Mesenchymal stem cell (in vitro differentiated cells and primary cell): ENCODE data around the gene VAV2.

Source experiments
- DNase-seq: peaks from one replicate; pipeline ENCODE4 v3.0.0-alpha.2; 2013
- H2AFZ ChIP-seq: one replicate; pipeline ENCODE4 v1.6.1; 2013; ENCODE audit warnings: low read depth, mild to moderate bottlenecking, control low read depth, inconsistent platforms, low read length, moderate library complexity
- H2AK5ac ChIP-seq: 2 replicates; pipeline ENCODE4 v1.6.1; 2013; ENCODE audit warnings: low read length, moderate library complexity, mild to moderate bottlenecking, inconsistent platforms; ENCODE audit not compliant: severe bottlenecking
- H2BK120ac ChIP-seq: one replicate; pipeline ENCODE4 v1.6.1; 2013; ENCODE audit warnings: low read depth, mild to moderate bottlenecking, inconsistent platforms, low read length, moderate library complexity
- H2BK12ac ChIP-seq, 2 experiments: one replicate each; pipeline ENCODE4 v1.6.1; 2013; ENCODE audit warnings: inconsistent platforms in 2 of 2, low read length in 2 of 2, mild to moderate bottlenecking in 2 of 2, moderate library complexity in 2 of 2, control low read depth in 1 of 2
- H2BK15ac ChIP-seq: one replicate; pipeline ENCODE4 v1.6.1; 2013; ENCODE audit warnings: mild to moderate bottlenecking, low read depth, inconsistent platforms; ENCODE audit not compliant: poor library complexity, severe bottlenecking
- H2BK5ac ChIP-seq: 2 replicates; pipeline ENCODE4 v1.6.1; 2013; ENCODE audit warnings: low read depth, mild to moderate bottlenecking, low read length, control low read depth, inconsistent platforms; ENCODE audit not compliant: poor library complexity, severe bottlenecking
- H3K14ac ChIP-seq, 2 experiments: one replicate each; pipeline ENCODE4 v1.6.1; 2013; ENCODE audit warnings: inconsistent platforms in 2 of 2, low read length in 2 of 2, control low read depth in 1 of 2, mild to moderate bottlenecking in 1 of 2, moderate library complexity in 1 of 2
- H3K18ac ChIP-seq, 2 experiments: one replicate each; pipeline ENCODE4 v1.6.1; 2013; ENCODE audit warnings: inconsistent platforms in 2 of 2, low read length in 2 of 2, control low read depth in 1 of 2, low read depth in 1 of 2, mild to moderate bottlenecking in 1 of 2
- H3K23ac ChIP-seq, 2 experiments: one replicate each; pipeline ENCODE4 v1.6.1; 2013; ENCODE audit warnings: inconsistent platforms in 2 of 2, low read length in 2 of 2, mild to moderate bottlenecking in 2 of 2, moderate library complexity in 2 of 2, control low read depth in 1 of 2
- H3K27ac ChIP-seq: 2 replicates; pipeline ENCODE4 v1.5.1; 2013; ENCODE audit warnings: mild to moderate bottlenecking, moderate library complexity, low read length, control low read depth, inconsistent platforms; ENCODE audit not compliant: poor library complexity, severe bottlenecking
- H3K27me3 ChIP-seq, 2 experiments: 2 replicates each; pipeline versions ENCODE4 v1.6.1 to v1.7.0; 2013; ENCODE audit warnings: low read length in 2 of 2, mild to moderate bottlenecking in 2 of 2, moderate library complexity in 2 of 2, control low read depth in 1 of 2, inconsistent platforms in 1 of 2; ENCODE audit not compliant: control insufficient read depth in 1 of 2, insufficient read depth in 1 of 2
- H3K36me3 ChIP-seq, 2 experiments: 2 replicates each; pipeline versions ENCODE4 v1.6.1 to v1.7.0; 2013; ENCODE audit warnings: low read length in 2 of 2, control low read depth in 1 of 2, inconsistent platforms in 1 of 2, low read depth in 1 of 2, mild to moderate bottlenecking in 1 of 2; ENCODE audit not compliant: insufficient read depth in 2 of 2, control insufficient read depth in 1 of 2
- H3K4ac ChIP-seq, 2 experiments: one replicate each; pipeline ENCODE4 v1.6.1; 2013; ENCODE audit warnings: inconsistent platforms in 2 of 2, low read length in 2 of 2, mild to moderate bottlenecking in 2 of 2, moderate library complexity in 2 of 2, control low read depth in 1 of 2, low read depth in 1 of 2
- H3K4me1 ChIP-seq: 2 replicates; pipeline ENCODE4 v1.6.1; 2013; ENCODE audit warnings: low read depth, low read length, control low read depth; ENCODE audit not compliant: control insufficient read depth, insufficient read depth
- H3K4me2 ChIP-seq: 2 replicates; pipeline ENCODE4 v1.6.1; 2013; ENCODE audit warnings: low read length, mild to moderate bottlenecking, inconsistent platforms; ENCODE audit not compliant: poor library complexity, severe bottlenecking
- H3K4me3 ChIP-seq, 2 experiments: 2 replicates each; pipeline versions ENCODE4 v1.5.1 to v1.7.0; 2013; ENCODE audit warnings: low read length in 2 of 2, mild to moderate bottlenecking in 2 of 2, control low read depth in 1 of 2, low read depth in 1 of 2; ENCODE audit not compliant: insufficient read depth in 1 of 2
- H3K79me1 ChIP-seq: replicated peaks from 2 replicates; pipeline ENCODE4 v1.6.1; 2013; ENCODE audit warnings: mild to moderate bottlenecking, control low read depth, low read length, inconsistent platforms; ENCODE audit not compliant: poor library complexity, severe bottlenecking
- H3K9ac ChIP-seq: 2 replicates; pipeline ENCODE4 v1.7.0; 2013; ENCODE audit warnings: mild to moderate bottlenecking, low read length, moderate library complexity
- H3K9me3 ChIP-seq: 2 replicates; pipeline ENCODE4 v1.7.0; 2013; ENCODE audit warnings: mild to moderate bottlenecking, low read length; ENCODE audit not compliant: control insufficient read depth
- H4K8ac ChIP-seq: one replicate; pipeline ENCODE4 v1.6.1; 2013; ENCODE audit warnings: inconsistent platforms, mild to moderate bottlenecking, low read length, moderate library complexity
- H4K91ac ChIP-seq: one replicate; pipeline ENCODE4 v1.6.1; 2013; ENCODE audit warnings: mild to moderate bottlenecking, low read length, inconsistent platforms
- WGBS: methylation state at CpG from one replicate; pipeline ENCODE4 v1.1.7; 2013; ENCODE audit warnings: mixed read lengths; 5-methylcytosine and 5-hydroxymethylcytosine counted together

VAV2 gene

GRCh38 chr9:133822430-133823065 lies 169.6 kb downstream of the VAV2 start:
- H3K4ac ChIP-seq, result no peak overlapping the region
- H2BK120ac ChIP-seq, result no peak overlapping the region
- H3K36me3 ChIP-seq, result peaks cover 5 to 52% of the 10 kb centered on the region in 2 experiments
- peaks cover 46% of the 10 kb centered on the region for H3K79me1 ChIP-seq
- H2BK12ac ChIP-seq, result no peak overlapping the region
- no peak overlapping the region for H4K91ac ChIP-seq
- no peak overlapping the region for H3K14ac ChIP-seq
- peak overlapping the region; percentile 85 for H3K27ac ChIP-seq
- H3K4me1 ChIP-seq, result peaks cover 41% of the 10 kb centered on the region
- WGBS, result 96% methylated on average over 16 of the region's 16 CpGs
- H3K18ac ChIP-seq, result no peak overlapping the region
- no peak overlapping the region for H2AFZ ChIP-seq
- H4K8ac ChIP-seq, result no peak overlapping the region
- H3K23ac ChIP-seq, result no peak overlapping the region
- peak overlapping the region; percentile 61 for H2AK5ac ChIP-seq
- H3K27me3 ChIP-seq, result no peaks in the 10 kb centered on the region
- H2BK15ac ChIP-seq, result no peak overlapping the region
- H3K4me3 ChIP-seq, result no peak overlapping the region
- H2BK5ac ChIP-seq, result no peak overlapping the region
- H3K4me2 ChIP-seq, result no peak overlapping the region
- no peak for DNase-seq
- no peak overlapping the region for H3K9ac ChIP-seq
- no peaks in the 10 kb centered on the region for H3K9me3 ChIP-seq

GRCh38 chr9:133821601-133822429 lies 170.3 kb downstream of the VAV2 start:
- Histone ChIP-seq H3K18ac (no peak overlapping the region), H2BK5ac (peak overlapping the region; percentile 71), H3K27me3 (no peaks in the 10 kb centered on the region), H3K27ac (peak overlapping the region; percentile 85), H3K4me2 (peak overlapping the region; percentile 11), H3K4ac (no peak overlapping the region), H2AFZ (no peak overlapping the region), H4K91ac (no peak overlapping the region), H3K79me1 (peaks cover 47% of the 10 kb centered on the region), H3K9me3 (no peaks in the 10 kb centered on the region), H3K9ac (no peak overlapping the region), H3K23ac (no peak overlapping the region), H2BK120ac (no peak overlapping the region), H2BK15ac (no peak overlapping the region), H2BK12ac (no peak overlapping the region), H3K14ac (no peak overlapping the region), H4K8ac (no peak overlapping the region), H2AK5ac (peak overlapping the region; percentile 93), H3K4me1 (peaks cover 41% of the 10 kb centered on the region), H3K4me3 (no peak overlapping the region), H3K36me3 (peaks cover 5 to 52% of the 10 kb centered on the region in 2 experiments)
- DNase-seq, result no peak
- WGBS, result 84% methylated on average over 26 of the region's 26 CpGs

GRCh38 chr9:133819923-133820322 lies 172.2 kb downstream of the VAV2 start:
- Histone ChIP-seq H3K4ac (no peak overlapping the region), H3K18ac (no peak overlapping the region), H4K91ac (no peak overlapping the region), H3K14ac (no peak overlapping the region), H3K27me3 (no peaks in the 10 kb centered on the region), H3K4me3 (no peak overlapping the region), H3K23ac (no peak overlapping the region), H3K27ac (no peak overlapping the region), H3K9me3 (no peaks in the 10 kb centered on the region), H2BK12ac (no peak overlapping the region), H2BK5ac (no peak overlapping the region), H2BK120ac (no peak overlapping the region), H3K4me1 (peaks cover 32% of the 10 kb centered on the region), H4K8ac (no peak overlapping the region), H3K9ac (no peak overlapping the region), H2AFZ (no peak overlapping the region), H2AK5ac (peak overlapping the region; percentile 77), H3K36me3 (peaks cover 5 to 46% of the 10 kb centered on the region in 2 experiments), H3K79me1 (peaks cover 51% of the 10 kb centered on the region), H2BK15ac (no peak overlapping the region), H3K4me2 (no peak overlapping the region)
- DNase-seq, result no peak
- WGBS, result 97% methylated on average over 4 of the region's 5 CpGs

- H3K18ac ChIP-seq, result no peak overlapping the region
Measured at GRCh38 chr9:133818444-133818843, 173.7 kb downstream of the VAV2 start.

More at GRCh38 chr9:133818444-133818843, 173.7 kb downstream of the VAV2 start:
- H3K27ac ChIP-seq, result no peak overlapping the region
- peaks cover 25% of the 10 kb centered on the region for H3K4me1 ChIP-seq
- DNase-seq, result peak; percentile 27
- H2BK5ac ChIP-seq, result no peak overlapping the region
- no peak overlapping the region for H3K4me3 ChIP-seq
- no peak overlapping the region for H2BK12ac ChIP-seq
- H2AFZ ChIP-seq, result no peak overlapping the region
- no peak overlapping the region for H3K4ac ChIP-seq
- no peak overlapping the region for H2BK15ac ChIP-seq
- H3K36me3 ChIP-seq, result peaks cover 5 to 46% of the 10 kb centered on the region in 2 experiments
- H2BK120ac ChIP-seq, result no peak overlapping the region
- H3K14ac ChIP-seq, result no peak overlapping the region
- H3K79me1 ChIP-seq, result peaks cover 50% of the 10 kb centered on the region
- no peak overlapping the region for H3K4me2 ChIP-seq
- no peak overlapping the region for H4K91ac ChIP-seq
- H4K8ac ChIP-seq, result no peak overlapping the region
- H3K27me3 ChIP-seq, result no peaks in the 10 kb centered on the region
- WGBS, result 97% methylated on average over 3 of the region's 3 CpGs
- no peak overlapping the region for H3K23ac ChIP-seq
- H2AK5ac ChIP-seq, result no peak overlapping the region
- no peaks in the 10 kb centered on the region for H3K9me3 ChIP-seq
- H3K9ac ChIP-seq, result no peak overlapping the region
